GM19328 (cell line): ENCODE data around the gene CASTOR2.
"Not testable (repeated sequence)": the region's sequence is repeated elsewhere in the genome, so short reads cannot be mapped to it uniquely, and the experiment has no call there.

Experiments used
- ATAC-seq: cut with Tn5 transposase; IDR thresholded peaks from one replicate; pipeline ENCODE4 v1.9.1; 2021; ENCODE audit warnings: mild to moderate bottlenecking, moderate library complexity; ENCODE audit not compliant: unreplicated experiment

CASTOR2 gene

DNA sequence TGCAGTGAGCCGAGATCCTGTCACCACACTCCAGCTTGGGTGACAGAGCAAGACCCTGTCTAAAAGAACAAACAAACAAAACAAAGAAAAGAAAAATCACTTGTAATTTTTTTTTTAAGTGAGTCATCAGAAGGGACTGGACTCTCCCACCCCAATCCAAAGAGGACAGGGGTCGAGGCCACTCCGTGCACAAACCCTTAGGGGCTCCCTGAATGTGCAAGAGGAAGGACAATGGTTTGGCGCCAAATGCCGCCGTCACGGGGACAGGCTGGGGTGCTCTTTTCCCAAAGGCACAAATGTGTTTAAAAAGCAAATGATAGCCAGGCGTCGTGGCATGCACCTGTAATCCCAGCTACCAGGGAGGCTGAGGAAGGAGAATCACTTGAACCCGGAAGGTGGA lies 85.3 kb downstream of the CASTOR2 start:
- ATAC-seq = no peak

DNA sequence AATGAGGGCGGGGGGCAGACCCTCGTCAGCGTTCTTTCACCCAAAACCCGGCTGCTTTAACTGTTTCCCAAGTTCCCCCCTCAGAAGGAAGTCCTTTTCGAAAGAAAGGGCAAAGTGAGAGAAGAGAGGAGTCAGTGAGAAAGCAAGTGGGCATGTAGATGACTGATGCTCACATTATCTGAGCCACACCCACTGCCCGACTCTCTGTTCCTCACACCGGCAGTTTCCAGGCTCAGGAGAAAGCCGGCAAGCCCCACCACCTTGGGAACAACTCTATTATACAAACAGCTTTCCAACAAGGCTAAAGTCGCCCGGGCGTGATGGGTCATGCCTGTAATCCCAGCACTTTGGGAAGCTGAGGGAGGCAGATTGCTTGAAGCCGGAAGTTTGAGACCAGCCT lies 86.0 kb downstream of the CASTOR2 start:
- no peak for ATAC-seq

GRCh38 chr7:75054744-75055143 lies 90.2 kb downstream of the CASTOR2 start:
- ATAC-seq = no peak

- ATAC-seq = no peak
Measured at GRCh38 chr7:75055155-75055554, 90.7 kb downstream of the CASTOR2 start.

DNA sequence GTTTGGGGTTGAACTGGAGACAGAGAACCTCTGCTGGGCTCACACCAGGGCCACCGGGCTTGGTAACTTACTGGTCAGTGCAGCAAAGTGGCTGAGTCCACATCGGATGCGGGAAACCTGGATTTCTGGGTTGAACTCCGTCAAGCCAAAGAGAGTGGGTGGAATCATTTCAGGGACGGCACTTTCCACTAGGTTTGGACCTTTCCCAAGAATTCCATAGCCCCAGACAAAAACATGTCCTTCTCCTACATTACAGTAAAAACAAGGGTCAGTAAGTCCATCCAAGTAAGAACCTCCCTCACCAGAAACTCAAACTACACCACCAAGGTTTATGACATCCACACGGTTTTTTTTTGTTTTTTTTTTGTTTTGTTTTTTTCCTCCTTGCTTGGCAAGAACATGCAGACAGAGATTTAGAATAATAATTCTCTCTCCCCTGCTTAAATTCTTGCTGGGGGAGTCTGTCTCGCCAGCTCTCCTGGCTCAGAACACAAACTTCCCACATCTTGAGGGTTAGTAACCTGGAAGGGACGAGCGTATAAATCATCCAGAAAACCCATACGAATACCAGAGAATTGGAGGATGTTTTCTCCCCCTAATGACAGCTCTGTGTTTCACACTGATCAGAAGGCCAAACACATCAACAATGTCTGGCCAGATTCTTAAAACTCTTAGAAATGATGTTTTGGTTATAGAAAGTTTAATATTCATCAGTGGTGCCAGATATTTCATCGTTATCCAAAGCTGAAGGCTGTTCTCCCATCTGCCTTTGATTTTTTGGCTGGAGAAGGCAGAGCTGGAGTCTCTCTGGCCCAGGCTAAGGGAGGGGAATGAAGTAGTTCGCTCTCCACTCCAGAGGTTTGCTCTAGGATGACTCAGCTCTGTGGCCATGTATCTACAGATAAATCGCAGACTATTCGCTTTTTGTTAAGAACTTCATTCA lies 91.6 kb downstream of the CASTOR2 start:
- no peak for ATAC-seq

- no peak for ATAC-seq
Measured at GRCh38 chr7:75058406-75058805, 93.9 kb downstream of the CASTOR2 start.

DNA sequence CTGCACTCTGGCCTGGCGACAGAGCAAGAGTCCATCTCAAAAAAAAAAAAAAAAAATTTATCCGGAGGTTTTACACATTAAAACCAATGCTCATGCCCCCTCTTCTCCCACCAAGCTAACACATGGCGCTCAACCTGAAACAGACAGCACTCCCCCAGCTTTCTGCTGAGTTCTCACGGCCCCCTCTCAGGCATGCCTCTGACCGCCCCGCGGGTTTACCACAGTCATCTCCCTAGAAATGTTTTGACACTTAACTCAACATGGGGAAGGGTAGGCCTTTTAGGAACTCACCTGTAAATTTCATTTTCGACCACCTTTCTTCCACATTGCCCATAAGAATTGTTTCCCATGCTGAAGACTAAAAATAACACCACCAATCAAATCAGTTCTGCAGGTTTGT lies 99.8 kb downstream of the CASTOR2 start:
- ATAC-seq = no peak

DNA sequence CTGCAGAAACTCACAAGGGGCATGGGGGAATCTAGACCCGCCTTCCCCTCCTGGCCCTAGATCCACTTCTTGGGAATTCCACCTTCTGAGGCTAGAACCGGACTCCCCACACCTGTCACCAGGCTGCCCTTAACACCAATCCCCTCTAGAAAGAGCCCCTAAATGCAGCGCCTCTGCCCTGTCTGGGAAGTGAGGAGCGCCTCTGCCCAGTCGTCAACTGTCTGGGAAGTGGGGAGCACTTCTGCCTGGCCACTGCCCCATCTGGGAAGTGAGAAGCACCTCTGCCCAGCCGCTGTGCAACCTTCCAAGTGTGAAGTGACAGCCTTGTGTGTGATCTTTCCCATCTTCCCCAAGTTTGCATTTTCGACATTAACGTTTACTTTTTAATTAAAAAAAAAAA lies 100.3 kb downstream of the CASTOR2 start:
- ATAC-seq = no peak

- no peak for ATAC-seq
Measured at GRCh38 chr7:75066521-75066920, 102.0 kb downstream of the CASTOR2 start.

DNA sequence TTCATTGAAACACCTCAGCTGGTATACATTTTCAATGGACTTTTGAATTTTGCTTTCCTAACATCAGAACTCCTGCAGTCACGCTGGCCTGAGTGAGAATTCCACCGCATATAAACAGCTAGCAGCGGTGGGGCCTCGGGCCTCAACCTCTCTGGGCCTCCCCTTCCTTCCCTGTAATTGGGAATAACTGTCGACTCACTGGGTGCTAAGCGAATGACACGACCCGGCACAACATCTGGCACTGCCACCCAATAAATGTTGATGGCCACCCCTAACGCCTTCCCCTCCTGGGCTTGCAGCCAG lies 108.4 kb downstream of the CASTOR2 start:
- ATAC-seq = no peak

- not testable (repeated sequence) for ATAC-seq
Measured at GRCh38 chr7:75074262-75074641, 109.7 kb downstream of the CASTOR2 start.
